Skeletal muscle cell (primary cell): ENCODE results near the gene APCDD1L.
A peak's percentile ranks its signal among the peaks of the same experiment; 100 is the strongest.

Experiments
- DNase-seq: peaks from one replicate; pipeline ENCODE4 v3.0.0-alpha.2; 2010; ENCODE audit warnings: low read depth
- H3K4me3 ChIP-seq: 2 replicates; pipeline ENCODE4 v1.5.1; 2011; ENCODE audit warnings: low read depth, mild to moderate bottlenecking, control low read depth, low read length, moderate library complexity

APCDD1L gene

GRCh38 chr20:58471193-58472164 lies 43.7 kb downstream of the APCDD1L start:
- no peak overlapping the region for H3K4me3 ChIP-seq
- peak; percentile 12 for DNase-seq

- H3K4me3 ChIP-seq: no peak overlapping the region
- DNase-seq: no peak
Measured at GRCh38 chr20:58470336-58471192, 44.6 kb downstream of the APCDD1L start.

- H3K4me3 ChIP-seq: no peak overlapping the region
- DNase-seq: no peak
Measured at GRCh38 chr20:58469616-58470015, 45.6 kb downstream of the APCDD1L start.

- DNase-seq: no peak
- no peak overlapping the region for H3K4me3 ChIP-seq
Measured at GRCh38 chr20:58467572-58468527, 47.3 kb downstream of the APCDD1L start.

- no peak overlapping the region for H3K4me3 ChIP-seq
- DNase-seq: no peak
Measured at GRCh38 chr20:58466729-58467571, 48.2 kb downstream of the APCDD1L start.

GRCh38 chr20:58466095-58466708 lies 49.0 kb downstream of the APCDD1L start:
- no peak overlapping the region for H3K4me3 ChIP-seq
- DNase-seq: no peak

- H3K4me3 ChIP-seq: no peak overlapping the region
- DNase-seq: no peak
Measured at GRCh38 chr20:58464838-58465237, 50.4 kb downstream of the APCDD1L start.

- H3K4me3 ChIP-seq: no peak overlapping the region
- DNase-seq: no peak
Measured at GRCh38 chr20:58463256-58463655, 51.9 kb downstream of the APCDD1L start.

GRCh38 chr20:58461899-58462298 lies 53.3 kb downstream of the APCDD1L start:
- H3K4me3 ChIP-seq: no peak overlapping the region
- DNase-seq: no peak

- DNase-seq: no peak
- no peak overlapping the region for H3K4me3 ChIP-seq
Measured at GRCh38 chr20:58461104-58461503, 54.1 kb downstream of the APCDD1L start.

- H3K4me3 ChIP-seq: no peak overlapping the region
- DNase-seq: no peak
Measured at GRCh38 chr20:58459058-58459750, 56.0 kb downstream of the APCDD1L start.

- DNase-seq: peak; percentile 17
- H3K4me3 ChIP-seq: no peak overlapping the region
Measured at GRCh38 chr20:58458342-58459057, 56.7 kb downstream of the APCDD1L start.

- DNase-seq: peak; percentile 87
- H3K4me3 ChIP-seq: no peak overlapping the region
Measured at GRCh38 chr20:58457083-58457695, 58.0 kb downstream of the APCDD1L start.

GRCh38 chr20:58454460-58454859 lies 60.7 kb downstream of the APCDD1L start:
- no peak overlapping the region for H3K4me3 ChIP-seq
- DNase-seq: no peak

GRCh38 chr20:58453391-58453790 lies 61.8 kb downstream of the APCDD1L start:
- DNase-seq: no peak
- H3K4me3 ChIP-seq: no peak overlapping the region

- no peak for DNase-seq
- no peak overlapping the region for H3K4me3 ChIP-seq
Measured at GRCh38 chr20:58452667-58453255, 62.4 kb downstream of the APCDD1L start.
